Measurements from ENCODE around the gene PDHA1. TPM values are rescaled to one million over a fixed set of nuclear protein-coding genes. Genes with fewer than 3 reads are reported as not detected.

Gene PDHA1
- total and polyA plus RNA-seq, 2 experiments from 2014 or later = 144 to 396 TPM

- H3K9me3 ChIP-seq (ENCODE audit: low read depth) = no peaks in the 10 kb centered on the region
- H3K27ac ChIP-seq = no peak overlapping the region
- H3K4me2 ChIP-seq = no peak overlapping the region
- no peaks in the 10 kb centered on the region for H3K9me2 ChIP-seq (replicated peaks; ENCODE audit: insufficient read depth)
- H3K4me3 ChIP-seq = no peak overlapping the region
- H2AFZ ChIP-seq = no peak overlapping the region
- H4K20me1 ChIP-seq (ENCODE audit: insufficient read depth, poor library complexity, severe bottlenecking) = no peaks in the 10 kb centered on the region
- H3K27me3 ChIP-seq = no peaks in the 10 kb centered on the region
- peak; percentile 61 for DNase-seq (ENCODE audit: low spot score)
- no peaks in the 10 kb centered on the region for H3K36me3 ChIP-seq (replicated peaks; ENCODE audit: insufficient read depth, low read depth)
- H3K4me1 ChIP-seq (ENCODE audit: insufficient read depth) = no peaks in the 10 kb centered on the region
- no peaks in the 10 kb centered on the region for H3K79me2 ChIP-seq
- WGBS (ENCODE audit: low lambda C conversion rate, missing lambda C conversion rate) = 46% methylated on average over 16 of the region's 16 CpGs
- no peak for TF ChIP-seq EZH2phosphoT487 (IDR thresholded peaks at IDR 0.05; ENCODE audit: low read depth, severe bottlenecking, unreplicated experiment)
- TF ChIP-seq CTCF (IDR thresholded peaks at IDR 0.05; ENCODE audit: poor library complexity) = peak; percentile 30
Measured at GRCh38 chrX:19382555-19383145, 38.9 kb downstream of the PDHA1 start.

- Histone ChIP-seq H3K9me2 (replicated peaks; ENCODE audit: insufficient read depth) (no peaks in the 10 kb centered on the region), H3K36me3 (replicated peaks; ENCODE audit: insufficient read depth, low read depth) (no peaks in the 10 kb centered on the region), H3K4me2 (no peak overlapping the region), H3K79me2 (no peaks in the 10 kb centered on the region), H3K4me1 (ENCODE audit: insufficient read depth) (no peaks in the 10 kb centered on the region), H3K27me3 (no peaks in the 10 kb centered on the region), H3K9me3 (ENCODE audit: low read depth) (no peaks in the 10 kb centered on the region), H4K20me1 (ENCODE audit: insufficient read depth, poor library complexity, severe bottlenecking) (no peaks in the 10 kb centered on the region), H3K4me3 (no peak overlapping the region), H2AFZ (no peak overlapping the region), H3K27ac (no peak overlapping the region)
- no peak for DNase-seq (ENCODE audit: low spot score)
- WGBS (ENCODE audit: low lambda C conversion rate, missing lambda C conversion rate) = 68% methylated on average over 4 of the region's 4 CpGs
- TF ChIP-seq EZH2phosphoT487 (IDR thresholded peaks at IDR 0.05; ENCODE audit: low read depth, severe bottlenecking, unreplicated experiment) = no peak
- no peak for TF ChIP-seq EZH2 (IDR thresholded peaks at IDR 0.05; ENCODE audit: borderline replicate concordance)
- TF ChIP-seq CTCF (IDR thresholded peaks at IDR 0.05; ENCODE audit: poor library complexity) = no peak
Measured at GRCh38 chrX:19386679-19387078, 43.0 kb downstream of the PDHA1 start.

GRCh38 chrX:19388064-19388679 is 44.4 kb downstream of the PDHA1 start:
- no peak overlapping the region for H2AFZ ChIP-seq
- H3K9me2 ChIP-seq (replicated peaks; ENCODE audit: insufficient read depth) = no peaks in the 10 kb centered on the region
- no peak for DNase-seq (ENCODE audit: low spot score)
- WGBS (ENCODE audit: low lambda C conversion rate, missing lambda C conversion rate) = 71% methylated on average over 13 of the region's 13 CpGs
- H3K36me3 ChIP-seq (replicated peaks; ENCODE audit: insufficient read depth, low read depth) = no peaks in the 10 kb centered on the region
- H4K20me1 ChIP-seq (ENCODE audit: insufficient read depth, poor library complexity, severe bottlenecking) = no peaks in the 10 kb centered on the region
- H3K4me2 ChIP-seq = no peak overlapping the region
- H3K4me1 ChIP-seq (ENCODE audit: insufficient read depth) = no peaks in the 10 kb centered on the region
- H3K4me3 ChIP-seq = no peak overlapping the region
- no peak overlapping the region for H3K27ac ChIP-seq
- H3K79me2 ChIP-seq = no peaks in the 10 kb centered on the region
- no peaks in the 10 kb centered on the region for H3K9me3 ChIP-seq (ENCODE audit: low read depth)
- TF ChIP-seq EZH2 (IDR thresholded peaks at IDR 0.05; ENCODE audit: borderline replicate concordance) = no peak
- TF ChIP-seq CTCF (IDR thresholded peaks at IDR 0.05; ENCODE audit: poor library complexity) = no peak
- TF ChIP-seq EZH2phosphoT487 (IDR thresholded peaks at IDR 0.05; ENCODE audit: low read depth, severe bottlenecking, unreplicated experiment) = no peak
- H3K27me3 ChIP-seq = no peaks in the 10 kb centered on the region

Data from hepatocyte (in vitro differentiated cells).